ENCODE results near the gene ABCD4.

GRCh38 chr14:74348241-74348734 is 45.6 kb upstream of the ABCD4 start, which contains the start of gene VRTN:
- TF ChIP-seq, protein P1, sequence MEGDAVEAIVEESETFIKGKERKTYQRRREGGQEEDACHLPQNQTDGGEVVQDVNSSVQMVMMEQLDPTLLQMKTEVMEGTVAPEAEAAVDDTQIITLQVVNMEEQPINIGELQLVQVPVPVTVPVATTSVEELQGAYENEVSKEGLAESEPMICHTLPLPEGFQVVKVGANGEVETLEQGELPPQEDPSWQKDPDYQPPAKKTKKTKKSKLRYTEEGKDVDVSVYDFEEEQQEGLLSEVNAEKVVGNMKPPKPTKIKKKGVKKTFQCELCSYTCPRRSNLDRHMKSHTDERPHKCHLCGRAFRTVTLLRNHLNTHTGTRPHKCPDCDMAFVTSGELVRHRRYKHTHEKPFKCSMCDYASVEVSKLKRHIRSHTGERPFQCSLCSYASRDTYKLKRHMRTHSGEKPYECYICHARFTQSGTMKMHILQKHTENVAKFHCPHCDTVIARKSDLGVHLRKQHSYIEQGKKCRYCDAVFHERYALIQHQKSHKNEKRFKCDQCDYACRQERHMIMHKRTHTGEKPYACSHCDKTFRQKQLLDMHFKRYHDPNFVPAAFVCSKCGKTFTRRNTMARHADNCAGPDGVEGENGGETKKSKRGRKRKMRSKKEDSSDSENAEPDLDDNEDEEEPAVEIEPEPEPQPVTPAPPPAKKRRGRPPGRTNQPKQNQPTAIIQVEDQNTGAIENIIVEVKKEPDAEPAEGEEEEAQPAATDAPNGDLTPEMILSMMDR (IDR thresholded peaks at IDR 0.05; ENCODE audit: poor library complexity, severe bottlenecking), result no peak
- TF ChIP-seq POLR2AphosphoS5 (IDR thresholded peaks at IDR 0.05) (no peak), TAF1 (IDR thresholded peaks at IDR 0.05; ENCODE audit: low read depth) (no peak), EZH2 (IDR thresholded peaks at IDR 0.05; ENCODE audit: borderline replicate concordance, insufficient read depth, low read length, poor library complexity, severe bottlenecking) (no peak), EP300 (conservative IDR thresholded peaks at IDR 0.05; ENCODE audit: poor library complexity, severe bottlenecking) (no peak), RAD21 (conservative IDR thresholded peaks at IDR 0.05) (no peak), MXI1 (conservative IDR thresholded peaks at IDR 0.05; ENCODE audit: poor library complexity, severe bottlenecking) (no peak)

Measured in neural cell (in vitro differentiated cells).